Neutrophil (primary cell): ENCODE results near the gene ZNF287.
"Not testable (repeated sequence)": the region's sequence is repeated elsewhere in the genome, so short reads cannot be mapped to it uniquely, and the experiment has no call there.

ENCODE experiments used
- H3K27ac ChIP-seq: fragments of 200-600 bp; sonication (generic); 2 replicates; pipeline ENCODE4 v1.5.1; 2016; ENCODE audit warnings: mild to moderate bottlenecking, moderate library complexity
- H3K27me3 ChIP-seq: fragments of 200-600 bp; sonication (generic); 2 replicates; pipeline ENCODE4 v1.6.0; 2016; ENCODE audit warnings: mild to moderate bottlenecking
- H3K36me3 ChIP-seq: fragments of 200-600 bp; sonication (generic); 2 replicates; pipeline ENCODE4 v1.5.1; 2017
- H3K4me1 ChIP-seq, 2 experiments: fragments of 200-600 bp in 1 of 2; sonication (generic) in 1 of 2; 1 replicate in 1 of 2; 2 replicates in 1 of 2; pipeline versions ENCODE4 v1.5.1 to v1.6.1; 2013 to 2016; ENCODE audit warnings: low read depth in 1 of 2, low read length in 1 of 2, mild to moderate bottlenecking in 1 of 2, moderate library complexity in 1 of 2; ENCODE audit not compliant: control insufficient read depth in 1 of 2, insufficient read depth in 1 of 2
- H3K4me3 ChIP-seq, 2 experiments: fragments of 200-600 bp in 1 of 2; sonication (generic) in 1 of 2; 1 replicate in 1 of 2; 2 replicates in 1 of 2; pipeline ENCODE4 v1.5.1; 2013 to 2016; ENCODE audit warnings: low read depth in 1 of 2, low read length in 1 of 2, mild to moderate bottlenecking in 1 of 2, moderate library complexity in 1 of 2
- H3K9me3 ChIP-seq: fragments of 200-600 bp; sonication (generic); 2 replicates; pipeline ENCODE4 v1.5.1; 2016
- TF ChIP-seq, protein P1 (sequence below): fragments of 200-600 bp; sonication (generic); IDR thresholded peaks from 2 replicates; pipeline ENCODE4 v1.5.1; 2016; ENCODE audit warnings: antibody characterized with exemption

Gene ZNF287

DNA sequence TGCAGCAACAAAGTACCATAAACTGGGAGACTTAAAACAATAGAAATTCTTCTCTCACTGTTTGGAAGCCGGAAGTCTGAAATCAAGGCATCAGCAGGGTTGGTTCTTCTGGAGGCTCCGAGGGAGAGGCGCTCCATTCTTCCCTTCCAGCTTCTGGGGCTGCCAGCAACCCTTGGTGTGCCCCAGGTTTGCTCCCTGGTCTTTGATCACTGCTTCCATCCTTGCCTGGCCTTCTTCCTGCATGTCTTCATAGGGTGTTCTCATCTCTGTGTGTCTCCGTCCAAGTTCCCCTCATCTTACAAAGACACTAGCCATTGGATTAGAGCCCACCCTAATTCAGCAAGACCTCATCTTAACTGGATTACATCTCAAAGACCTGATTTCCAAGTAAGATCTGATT lies 41.7 kb downstream of the ZNF287 start:
- Histone ChIP-seq H3K27me3 (peaks cover 53% of the 10 kb centered on the region), H3K4me1 (no peaks in the 10 kb centered on the region), H3K27ac (no peak overlapping the region), H3K36me3 (no peaks in the 10 kb centered on the region), H3K4me3 (no peak overlapping the region), H3K9me3 (no peaks in the 10 kb centered on the region)
- TF ChIP-seq, protein P1, sequence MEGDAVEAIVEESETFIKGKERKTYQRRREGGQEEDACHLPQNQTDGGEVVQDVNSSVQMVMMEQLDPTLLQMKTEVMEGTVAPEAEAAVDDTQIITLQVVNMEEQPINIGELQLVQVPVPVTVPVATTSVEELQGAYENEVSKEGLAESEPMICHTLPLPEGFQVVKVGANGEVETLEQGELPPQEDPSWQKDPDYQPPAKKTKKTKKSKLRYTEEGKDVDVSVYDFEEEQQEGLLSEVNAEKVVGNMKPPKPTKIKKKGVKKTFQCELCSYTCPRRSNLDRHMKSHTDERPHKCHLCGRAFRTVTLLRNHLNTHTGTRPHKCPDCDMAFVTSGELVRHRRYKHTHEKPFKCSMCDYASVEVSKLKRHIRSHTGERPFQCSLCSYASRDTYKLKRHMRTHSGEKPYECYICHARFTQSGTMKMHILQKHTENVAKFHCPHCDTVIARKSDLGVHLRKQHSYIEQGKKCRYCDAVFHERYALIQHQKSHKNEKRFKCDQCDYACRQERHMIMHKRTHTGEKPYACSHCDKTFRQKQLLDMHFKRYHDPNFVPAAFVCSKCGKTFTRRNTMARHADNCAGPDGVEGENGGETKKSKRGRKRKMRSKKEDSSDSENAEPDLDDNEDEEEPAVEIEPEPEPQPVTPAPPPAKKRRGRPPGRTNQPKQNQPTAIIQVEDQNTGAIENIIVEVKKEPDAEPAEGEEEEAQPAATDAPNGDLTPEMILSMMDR: no peak

DNA sequence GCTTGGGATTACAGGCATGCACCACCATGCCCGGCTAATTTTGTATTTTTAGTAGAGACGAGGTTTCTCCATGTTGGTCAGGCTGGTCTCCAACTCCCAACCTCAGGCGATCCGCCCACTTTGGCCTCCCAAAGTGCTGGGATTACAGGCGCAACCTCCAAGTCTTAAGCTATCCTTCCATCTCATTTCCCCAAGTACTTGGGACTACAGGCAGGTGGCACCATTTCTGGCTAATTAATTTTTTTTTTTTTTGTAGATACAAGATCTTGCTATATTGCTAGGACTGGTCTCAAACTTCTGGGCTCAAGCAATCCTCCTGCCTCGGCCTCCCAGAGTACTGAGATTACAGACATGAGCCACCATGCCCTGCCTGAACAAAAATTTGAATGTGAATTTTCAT lies 43.4 kb downstream of the ZNF287 start:
- H3K27me3 ChIP-seq: peaks cover 38% of the 10 kb centered on the region
- not testable (repeated sequence) for H3K9me3 ChIP-seq

DNA sequence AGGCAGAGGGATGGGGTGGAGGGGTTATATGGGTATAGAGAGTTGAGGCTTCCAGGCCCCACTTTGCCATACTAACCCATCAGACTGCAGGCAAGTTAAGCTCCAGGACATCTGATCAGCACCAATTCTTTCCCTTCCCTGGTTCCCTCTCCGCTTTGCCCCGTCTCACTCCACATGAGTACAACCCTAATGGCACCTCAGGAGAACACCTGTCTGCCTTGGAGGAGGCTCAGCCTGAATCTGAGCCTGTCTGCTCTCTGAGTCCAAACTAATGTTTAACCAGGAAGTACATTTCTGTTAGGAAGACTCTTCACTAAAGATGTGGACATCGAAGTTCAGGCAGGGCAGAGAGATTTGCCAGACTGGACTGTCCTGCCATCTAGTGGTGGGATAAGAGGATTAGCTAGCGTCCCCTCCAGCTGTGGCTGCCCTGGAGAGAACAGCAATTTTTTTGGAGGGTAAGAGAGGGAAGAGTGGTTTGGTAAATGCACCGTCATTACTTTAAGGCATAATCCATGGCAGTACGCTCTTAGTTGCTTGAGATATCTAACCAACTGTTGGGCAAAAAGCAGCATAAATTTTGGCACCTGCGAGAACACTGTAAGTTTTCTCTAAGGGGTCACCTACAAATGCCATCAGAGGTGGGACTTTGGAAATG lies 47.8 kb downstream of the ZNF287 start:
- no peak overlapping the region for H3K4me3 ChIP-seq
- peak overlapping the region; percentile 27 for H3K27ac ChIP-seq
- H3K9me3 ChIP-seq: no peaks in the 10 kb centered on the region
- no peaks in the 10 kb centered on the region for H3K36me3 ChIP-seq
- H3K4me1 ChIP-seq: peaks cover 20 to 21% of the 10 kb centered on the region in 2 experiments
- H3K27me3 ChIP-seq: no peaks in the 10 kb centered on the region
- TF ChIP-seq, protein P1: peak; percentile 89

More for the DNA sequence above, 43.4 kb downstream of the ZNF287 start:
- not testable (repeated sequence) for H3K4me3 ChIP-seq, H3K36me3 ChIP-seq, H3K4me1 ChIP-seq, H3K27ac ChIP-seq

DNA sequence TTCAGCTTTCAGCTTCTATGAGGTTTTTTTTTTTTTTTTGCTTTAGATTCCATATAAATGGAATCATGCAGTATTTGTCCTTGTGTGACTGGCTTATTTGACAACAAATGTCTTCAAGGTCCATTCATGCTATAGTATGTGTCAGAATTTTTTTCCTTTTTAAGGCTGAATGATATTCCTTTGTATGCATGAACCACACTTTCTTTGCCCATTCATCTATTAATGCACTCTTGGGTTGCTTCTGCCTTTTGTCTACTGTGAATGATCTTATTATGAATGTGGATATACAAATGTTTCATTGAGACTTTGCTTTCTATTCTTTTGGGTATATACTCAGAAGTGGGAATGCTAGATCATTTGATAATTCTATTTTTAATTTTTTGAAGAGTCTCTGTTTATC lies 50.0 kb downstream of the ZNF287 start:
- Histone ChIP-seq H3K27ac (no peak overlapping the region), H3K36me3 (no peaks in the 10 kb centered on the region), H3K4me1 (peaks cover 37 to 42% of the 10 kb centered on the region in 2 experiments), H3K9me3 (no peaks in the 10 kb centered on the region), H3K27me3 (no peaks in the 10 kb centered on the region), H3K4me3 (no peak overlapping the region)
- TF ChIP-seq, protein P1: no peak

DNA sequence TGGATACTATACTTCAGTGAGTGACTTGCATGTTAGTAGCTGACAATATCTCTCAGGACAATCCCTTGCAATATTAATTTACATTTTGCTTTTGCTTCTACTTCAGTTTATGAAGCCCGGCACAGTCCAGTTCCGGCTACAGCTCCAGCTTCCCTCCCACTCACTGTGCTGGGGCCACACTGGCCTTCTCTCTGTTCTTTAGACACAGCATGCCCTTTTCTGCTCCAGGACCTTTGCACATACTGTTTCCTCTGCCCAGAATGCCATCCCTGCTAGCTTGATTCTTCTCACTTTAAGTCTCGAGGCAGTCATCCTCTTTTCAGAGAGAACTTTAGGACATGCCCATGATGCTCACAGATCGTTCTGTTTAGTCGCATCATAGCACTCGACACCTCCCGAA lies 51.5 kb downstream of the ZNF287 start:
- Histone ChIP-seq H3K27ac (no peak overlapping the region), H3K27me3 (no peaks in the 10 kb centered on the region), H3K4me3 (no peak overlapping the region), H3K36me3 (no peaks in the 10 kb centered on the region), H3K4me1 (peaks cover 53 to 58% of the 10 kb centered on the region in 2 experiments), H3K9me3 (no peaks in the 10 kb centered on the region)
- TF ChIP-seq, protein P1: no peak

DNA sequence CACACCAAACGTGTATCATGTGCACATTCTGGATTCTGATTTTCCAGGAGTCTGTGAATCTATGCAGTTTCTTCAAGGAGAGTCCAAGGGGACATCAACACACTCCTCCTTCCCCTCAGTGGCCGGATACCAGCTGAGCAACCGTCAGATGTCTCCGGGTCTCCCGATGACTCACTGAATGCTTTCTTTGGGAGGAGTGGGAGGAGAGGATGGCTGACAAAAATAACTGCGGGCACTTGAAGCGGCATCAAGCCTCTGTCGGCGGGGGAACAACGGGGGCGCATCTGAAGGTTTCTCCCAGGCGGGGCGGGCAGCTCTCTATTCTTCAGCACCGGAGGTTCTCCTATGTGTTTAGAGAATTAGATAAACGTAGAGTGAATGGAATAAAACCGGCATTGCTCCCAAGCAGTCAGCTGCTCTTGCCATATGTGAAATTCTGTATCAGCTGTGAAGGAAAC lies 52.4 kb downstream of the ZNF287 start:
- Histone ChIP-seq H3K27me3 (no peaks in the 10 kb centered on the region), H3K4me1 (peaks cover 61 to 66% of the 10 kb centered on the region in 2 experiments), H3K9me3 (no peaks in the 10 kb centered on the region), H3K36me3 (no peaks in the 10 kb centered on the region), H3K27ac (no peak overlapping the region), H3K4me3 (no peak overlapping the region)
- TF ChIP-seq, protein P1: no peak
